Measurements from ENCODE around the gene NUDT17. TPM values are rescaled to one million over a fixed set of nuclear protein-coding genes. Genes with fewer than 3 reads are reported as not detected.

NUDT17 gene
- total and polyA plus RNA-seq, 2 donors (not counting 1 experiment from before 2014, with no cell fraction given) = 7.7 TPM

GRCh38 chr1:145859491-145860023 lies 14.1 kb downstream of the NUDT17 start:
- Mint-ChIP-seq H3K4me3 (peak overlapping the region; percentile 98), H3K9me3 (ENCODE audit: insufficient read depth) (no peaks in the 10 kb centered on the region), H3K27me3 (peaks cover 13% of the 10 kb centered on the region), H3K27ac (peak overlapping the region; percentile 94), H3K4me1 (peaks cover 11% of the 10 kb centered on the region)
- Histone ChIP-seq H2AFZ (ENCODE audit: insufficient read depth, low read depth, low read length, poor library complexity, severe bottlenecking) (peak overlapping the region; percentile 98), H3K79me2 (ENCODE audit: control insufficient read depth, insufficient read depth, low read length) (peaks cover 9% of the 10 kb centered on the region), H3K9ac (ENCODE audit: low read length) (peak overlapping the region; percentile 85), H3K4me2 (replicated peaks; ENCODE audit: low read depth, low read length, poor library complexity, severe bottlenecking) (peak overlapping the region; percentile 96), H3K27ac (ENCODE audit: low read length in 2 of 2) (peak overlapping the region; percentile 57 to 72), H3K4me3 (ENCODE audit: control extremely low read depth in 1 of 5, extremely low read depth in 1 of 5, insufficient read depth in 1 of 5, low read depth in 2 of 5, low read length in 4 of 5) (peak overlapping the region; percentile 74 to 96 (median 94)), H3K36me3 (replicated peaks in 1 of 2; ENCODE audit: control extremely low read depth in 1 of 2, control insufficient read depth in 1 of 2, extremely low read depth in 1 of 2, insufficient read depth in 2 of 2, low read length in 1 of 2) (peaks cover 0 to 19% of the 10 kb centered on the region in 2 experiments), H3K9me3 (ENCODE audit: control extremely low read depth in 1 of 3, control insufficient read depth in 2 of 3, insufficient read depth in 1 of 3, low read length in 2 of 3) (no peaks in the 10 kb centered on the region), H3K27me3 (replicated peaks in 1 of 4; ENCODE audit: control extremely low read depth in 1 of 4, control insufficient read depth in 3 of 4, insufficient read depth in 4 of 4, low read length in 3 of 4) (peaks cover 0 to 7% (median 1%) of the 10 kb centered on the region in 4 experiments), H3K4me1 (ENCODE audit: control insufficient read depth in 2 of 2, insufficient read depth in 2 of 2, low read length in 2 of 2) (peaks cover 9 to 14% of the 10 kb centered on the region in 2 donors), H4K20me1 (ENCODE audit: control insufficient read depth, insufficient read depth, low read length, poor library complexity, severe bottlenecking) (no peaks in the 10 kb centered on the region)
- CTCF ChIA-PET = interaction anchor here (0.6 to 4.6 kb wide), 19 partner anchors 10 to 178 kb away, joined by 3 to 148 read pairs (median 6); partner anchors contain the start of genes ANKRD34A, ITGA10, NUDT17 and PEX11B
- under 1% methylated on average over 30 of the region's 41 CpGs for WGBS (ENCODE audit: insufficient coverage)
- POLR2A ChIA-PET = interaction anchor here (0.6 to 4.0 kb wide), 18 partner anchors 9 to 1314 kb away, joined by 3 to 70 read pairs (median 8); partner anchors contain the start of genes ANKRD34A, ANKRD35, LIX1L and NUDT17
- intact Hi-C loops (cut with micrococcal nuclease) = loop anchor here (1.0 to 5.0 kb wide), 6 partner anchors 14 to 138 kb away; partner anchors contain the start of genes ANKRD35, NUDT17, PEX11B and RBM8A
- TF ChIP-seq EZH2 (IDR thresholded peaks at IDR 0.05; ENCODE audit: borderline replicate concordance, insufficient read depth, low read depth, low read length, poor library complexity, severe bottlenecking) (no peak), CTCF (IDR thresholded peaks at IDR 0.05) (no peak)
- DNase-seq (peak; percentile 82), ATAC-seq (ENCODE audit: low read depth) (peak; percentile 63)
